Tibial nerve (tissue), 4 donors: ENCODE measurements around the gene ST3GAL4. TPM values are rescaled to one million over a fixed set of nuclear protein-coding genes. Genes with fewer than 3 reads are reported as not detected.

Experiments used
- DNase-seq, 2 donors: peaks; one replicate each; pipeline ENCODE4 v3.0.0-alpha.2; 2019; ENCODE audit warnings: low spot score in 2 of 2
- H3K27ac ChIP-seq, 4 donors: fragments of 200-600 bp; sonication (generic) in 3 of 4; one replicate each; pipeline ENCODE4 v1.5.1; 2017 to 2019; ENCODE audit warnings: mild to moderate bottlenecking in 1 of 4
- H3K27me3 ChIP-seq, 2 donors: fragments of 200-600 bp; sonication (generic) in 1 of 2; one replicate each; pipeline versions ENCODE4 v1.5.1 to v1.6.0; 2017 to 2019
- H3K36me3 ChIP-seq, 3 donors: fragments of 200-600 bp; sonication (generic); one replicate each; pipeline ENCODE4 v1.5.1; 2018 to 2019
- H3K4me1 ChIP-seq, 4 donors: fragments of 200-600 bp; sonication (generic) in 3 of 4; one replicate each; pipeline ENCODE4 v1.5.1; 2017 to 2019
- H3K4me3 ChIP-seq, 4 donors: fragments of 200-600 bp; sonication (generic) in 3 of 4; one replicate each; pipeline ENCODE4 v1.5.1; 2017 to 2019; ENCODE audit warnings: mild to moderate bottlenecking in 1 of 4, moderate library complexity in 1 of 4
- H3K9me3 ChIP-seq, 4 donors: fragments of 200-600 bp; sonication (generic) in 3 of 4; one replicate each; pipeline ENCODE4 v1.5.1; 2017 to 2019
- EP300 ChIP-seq, 2 donors: sonication (generic); formaldehyde crosslinking; IDR thresholded peaks; one replicate each; pipeline ENCODE4 v1.6.1; 2017; ENCODE audit warnings: antibody characterized with exemption in 2 of 2, mild to moderate bottlenecking in 1 of 2
- POLR2A ChIP-seq, 2 donors: fragments of 450-650 bp; IDR thresholded peaks; one replicate each; pipeline ENCODE4 v1.6.1; 2017; ENCODE audit warnings: antibody characterized with exemption in 2 of 2, mild to moderate bottlenecking in 2 of 2, moderate library complexity in 2 of 2
- WGBS, 2 donors: methylation state at CpG; one replicate each; pipeline ENCODE4 v1.1.5; 2018; 5-methylcytosine and 5-hydroxymethylcytosine counted together
- total RNA-seq, 4 donors: library from RNA; depleted of rRNA; stranded (reverse); fragments of >200 nt; gene quantifications; one replicate each; pipeline ENCODE4 v1.1.0, GENCODE V29; 2016
- TF ChIP-seq, protein P1 (sequence below), 5 experiments: fragments of 200-600 bp in 3 of 5; fragments of 450-650 bp in 2 of 5; sonication (generic) in 3 of 5; IDR thresholded peaks; one replicate each; pipeline ENCODE4 v1.5.1; 2016 to 2019; ENCODE audit warnings: antibody characterized with exemption in 5 of 5, mild to moderate bottlenecking in 3 of 5, moderate library complexity in 2 of 5

ST3GAL4 gene
- total RNA-seq, 4 donors from 2014 or later: 68.1 to 162 (median 122) TPM

DNA sequence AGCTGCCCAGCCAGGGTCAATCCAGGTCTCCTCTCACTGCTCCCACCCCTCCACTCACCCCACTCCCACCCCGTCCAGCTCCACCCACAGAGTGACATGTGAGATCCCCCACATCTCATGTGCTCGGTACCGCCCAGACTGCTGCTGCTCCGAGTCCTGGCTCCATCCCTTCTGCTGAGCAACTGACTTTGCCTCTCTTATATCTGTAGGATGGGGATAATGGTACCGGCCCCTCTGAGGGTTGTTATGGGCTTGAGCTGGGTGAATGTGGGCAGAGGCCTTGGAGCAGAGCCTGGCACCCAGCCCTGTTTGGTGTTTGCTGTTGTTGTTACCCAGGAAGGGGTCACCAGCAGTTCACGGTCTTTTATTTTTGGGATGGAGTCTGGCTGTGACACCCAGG, 77.0 kb downstream of the ST3GAL4 start:
- Histone ChIP-seq H3K27me3 (no peaks in the 10 kb centered on the region), H3K27ac (peak overlapping the region in 3 of 4 donors; percentile 25 to 79 (median 73)), H3K36me3 (no peaks in the 10 kb centered on the region), H3K9me3 (no peaks in the 10 kb centered on the region), H3K4me1 (peaks cover 0 to 47% (median 14%) of the 10 kb centered on the region in 4 donors), H3K4me3 (no peak overlapping the region)
- 34 to 62% methylated on average over 4 to 6 of the region's 6 CpGs for WGBS, 2 donors
- TF ChIP-seq EP300 (IDR thresholded peaks at IDR 0.05) (no peak), POLR2A (IDR thresholded peaks at IDR 0.05) (no peak)
- TF ChIP-seq, protein P1, sequence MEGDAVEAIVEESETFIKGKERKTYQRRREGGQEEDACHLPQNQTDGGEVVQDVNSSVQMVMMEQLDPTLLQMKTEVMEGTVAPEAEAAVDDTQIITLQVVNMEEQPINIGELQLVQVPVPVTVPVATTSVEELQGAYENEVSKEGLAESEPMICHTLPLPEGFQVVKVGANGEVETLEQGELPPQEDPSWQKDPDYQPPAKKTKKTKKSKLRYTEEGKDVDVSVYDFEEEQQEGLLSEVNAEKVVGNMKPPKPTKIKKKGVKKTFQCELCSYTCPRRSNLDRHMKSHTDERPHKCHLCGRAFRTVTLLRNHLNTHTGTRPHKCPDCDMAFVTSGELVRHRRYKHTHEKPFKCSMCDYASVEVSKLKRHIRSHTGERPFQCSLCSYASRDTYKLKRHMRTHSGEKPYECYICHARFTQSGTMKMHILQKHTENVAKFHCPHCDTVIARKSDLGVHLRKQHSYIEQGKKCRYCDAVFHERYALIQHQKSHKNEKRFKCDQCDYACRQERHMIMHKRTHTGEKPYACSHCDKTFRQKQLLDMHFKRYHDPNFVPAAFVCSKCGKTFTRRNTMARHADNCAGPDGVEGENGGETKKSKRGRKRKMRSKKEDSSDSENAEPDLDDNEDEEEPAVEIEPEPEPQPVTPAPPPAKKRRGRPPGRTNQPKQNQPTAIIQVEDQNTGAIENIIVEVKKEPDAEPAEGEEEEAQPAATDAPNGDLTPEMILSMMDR (IDR thresholded peaks at IDR 0.05): no peak
- DNase-seq: no peak

DNA sequence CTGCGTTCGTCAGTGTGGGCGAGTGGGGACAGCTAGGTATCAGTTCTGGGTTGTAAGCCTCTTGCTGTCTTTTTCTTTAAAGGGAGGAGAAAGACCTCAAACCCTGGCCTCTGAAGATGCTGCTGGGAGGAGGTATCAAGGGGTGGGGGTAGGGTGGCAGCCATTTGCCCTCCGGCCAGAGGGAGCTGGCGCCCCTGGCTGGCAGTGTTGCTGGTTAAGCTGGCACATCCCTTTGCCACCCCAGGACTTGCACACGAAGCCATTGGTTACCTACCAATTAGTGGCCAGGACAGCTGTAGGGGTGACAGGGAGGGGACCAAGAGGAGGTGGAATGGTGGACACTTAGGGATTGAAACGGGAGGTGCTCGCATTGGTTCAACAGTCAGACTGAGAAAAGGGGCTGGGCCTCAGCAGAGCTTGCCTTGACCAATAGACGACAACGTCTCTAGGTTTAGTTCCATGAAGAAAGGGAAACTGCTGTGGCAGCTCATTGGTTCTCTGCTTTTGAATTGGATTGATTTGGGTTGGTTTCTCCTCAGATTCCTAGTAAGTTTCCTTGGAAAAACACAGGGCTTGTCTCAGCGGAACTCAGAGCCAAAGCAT, 77.9 kb downstream of the ST3GAL4 start:
- no peaks in the 10 kb centered on the region for H3K27me3 ChIP-seq
- no peak for TF ChIP-seq POLR2A (IDR thresholded peaks at IDR 0.05)
- no peak for DNase-seq
- no peaks in the 10 kb centered on the region for H3K36me3 ChIP-seq
- H3K4me3 ChIP-seq: no peak overlapping the region
- H3K9me3 ChIP-seq: no peaks in the 10 kb centered on the region
- no peak overlapping the region for H3K27ac ChIP-seq
- peaks cover 0 to 42% (median 14%) of the 10 kb centered on the region in 4 donors for H3K4me1 ChIP-seq
- WGBS, 2 donors: 74 to 78% methylated on average over 11 of the region's 11 CpGs

DNA sequence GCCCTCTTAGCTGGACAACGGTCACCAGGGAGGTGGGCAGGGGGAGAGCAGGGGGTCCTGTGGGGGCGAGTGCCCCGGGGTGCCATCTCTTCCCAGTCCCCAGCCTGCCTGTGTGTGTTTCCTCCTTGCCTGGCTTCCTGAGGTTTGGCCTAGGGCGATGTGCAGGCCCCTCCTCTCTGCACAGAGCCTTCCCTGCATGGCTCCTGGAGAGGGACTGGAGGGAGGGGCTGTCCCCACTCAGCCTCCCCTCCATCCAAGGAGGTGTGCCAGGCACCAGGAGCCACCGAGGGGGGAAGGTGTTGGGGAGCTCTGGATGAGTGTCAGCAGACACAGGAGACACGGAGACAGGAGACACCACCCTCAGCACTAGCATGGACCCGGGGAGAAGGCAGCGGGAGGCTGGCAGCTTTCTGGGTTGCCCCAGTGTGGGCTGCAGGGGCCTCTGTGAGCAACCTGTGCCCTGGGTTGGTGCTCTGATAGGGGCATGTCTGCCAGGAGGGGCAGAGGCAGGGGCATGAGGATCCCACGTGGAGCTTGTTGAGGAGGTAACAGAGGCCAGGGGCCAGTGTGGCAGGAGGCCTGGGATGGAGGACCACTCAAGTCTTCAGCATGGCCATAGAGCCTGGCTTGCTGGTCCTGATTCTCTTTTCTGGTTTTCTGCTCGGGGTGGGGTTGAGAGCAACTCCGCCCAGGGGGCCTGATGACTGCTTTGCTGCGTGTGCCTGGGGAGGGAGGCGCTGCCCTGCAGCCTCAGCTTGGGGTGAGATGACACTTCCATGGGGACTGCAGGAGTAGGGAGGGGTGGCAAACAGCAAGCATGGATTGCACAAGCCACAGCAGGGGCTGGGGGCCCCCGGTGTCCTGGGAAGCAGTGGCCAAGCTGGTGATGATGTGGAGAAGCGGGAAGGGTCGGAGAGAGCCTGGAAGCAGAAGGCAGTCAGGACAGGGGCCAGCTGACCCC, 78.8 kb downstream of the ST3GAL4 start:
- H3K27me3 ChIP-seq: no peaks in the 10 kb centered on the region
- WGBS, 2 donors: 69 to 87% methylated on average over 12 to 15 of the region's 16 CpGs
- H3K9me3 ChIP-seq: no peaks in the 10 kb centered on the region
- DNase-seq: no peak
- no peaks in the 10 kb centered on the region for H3K36me3 ChIP-seq
- H3K4me3 ChIP-seq: no peak overlapping the region
- no peak for TF ChIP-seq POLR2A (IDR thresholded peaks at IDR 0.05)
- TF ChIP-seq EP300 (IDR thresholded peaks at IDR 0.05): no peak
- TF ChIP-seq, protein P1 (IDR thresholded peaks at IDR 0.05): no peak
- peaks cover 0 to 42% (median 14%) of the 10 kb centered on the region in 4 donors for H3K4me1 ChIP-seq
- H3K27ac ChIP-seq: no peak overlapping the region

DNA sequence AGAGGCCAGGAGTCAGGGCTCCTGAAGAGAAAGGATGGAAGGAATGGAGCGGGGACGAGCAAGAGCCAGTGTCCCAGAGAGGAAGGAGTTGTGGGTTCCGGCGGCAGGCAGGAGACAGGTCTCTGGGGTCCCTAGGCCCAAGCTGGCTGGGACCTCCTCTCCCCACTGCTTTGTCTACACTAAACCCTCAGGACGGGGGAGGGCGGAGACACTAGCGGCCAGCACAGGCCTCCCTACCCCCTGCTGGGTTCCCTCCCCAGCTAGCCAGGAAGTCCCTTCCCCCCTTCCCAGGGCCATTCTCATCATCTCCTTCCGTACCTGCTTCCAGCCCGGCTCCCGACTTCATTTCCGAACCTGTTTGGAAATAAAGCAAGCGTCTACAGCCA, 79.5 kb downstream of the ST3GAL4 start:
- H3K9me3 ChIP-seq: no peaks in the 10 kb centered on the region
- DNase-seq: no peak
- H3K36me3 ChIP-seq: no peaks in the 10 kb centered on the region
- no peak overlapping the region for H3K27ac ChIP-seq
- no peak for TF ChIP-seq EP300 (IDR thresholded peaks at IDR 0.05)
- TF ChIP-seq POLR2A (IDR thresholded peaks at IDR 0.05): no peak
- TF ChIP-seq, protein P1 (IDR thresholded peaks at IDR 0.05): no peak
- no peak overlapping the region for H3K4me3 ChIP-seq
- H3K4me1 ChIP-seq: peaks cover 0 to 42% (median 14%) of the 10 kb centered on the region in 4 donors
- H3K27me3 ChIP-seq: no peaks in the 10 kb centered on the region
- 82 to 89% methylated on average over 12 of the region's 12 CpGs for WGBS, 2 donors

DNA sequence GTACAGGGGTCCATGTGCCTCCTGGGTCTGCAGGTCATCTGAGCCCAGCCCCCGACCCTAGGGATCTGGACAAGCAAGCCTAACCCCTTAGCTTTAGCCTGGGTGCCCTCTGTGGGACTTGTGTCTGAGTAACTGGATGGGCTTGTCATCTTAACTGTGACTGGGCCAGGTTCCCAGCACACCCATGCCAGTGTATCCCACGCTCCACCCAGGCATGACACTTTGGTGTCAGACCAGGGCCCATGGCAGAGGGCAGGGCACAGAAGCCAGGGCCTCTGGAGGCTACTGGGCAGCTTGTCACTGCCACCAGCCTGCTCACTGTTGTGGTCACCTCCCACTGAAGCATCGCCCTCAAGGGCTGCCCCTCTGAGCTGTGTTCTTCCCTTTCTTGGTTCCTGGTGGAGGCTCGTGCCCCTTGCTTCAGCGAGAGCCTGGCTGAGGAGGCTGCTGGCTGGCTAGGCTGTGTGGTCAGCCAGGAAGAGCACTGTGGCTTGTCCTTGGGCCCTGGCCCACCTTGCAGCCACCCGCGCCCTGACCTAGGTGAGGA, 80.8 kb downstream of the ST3GAL4 start:
- Histone ChIP-seq H3K27me3 (no peaks in the 10 kb centered on the region), H3K4me1 (peaks cover 0 to 48% (median 14%) of the 10 kb centered on the region in 4 donors), H3K9me3 (no peaks in the 10 kb centered on the region), H3K36me3 (no peaks in the 10 kb centered on the region), H3K27ac (no peak overlapping the region), H3K4me3 (no peak overlapping the region)
- TF ChIP-seq EP300 (IDR thresholded peaks at IDR 0.05) (no peak), POLR2A (IDR thresholded peaks at IDR 0.05) (no peak)
- TF ChIP-seq, protein P1 (IDR thresholded peaks at IDR 0.05): no peak
- 60 to 74% methylated on average over 6 of the region's 7 CpGs for WGBS, 2 donors
- DNase-seq: no peak
